Hepatocyte (in vitro differentiated cells): Measurements from ENCODE around the gene SLC6A2. TPM values are rescaled to one million over a fixed set of nuclear protein-coding genes. Genes with fewer than 3 reads are reported as not detected.

Experiments used
- DNase-seq: peaks from one replicate; pipeline ENCODE4 v3.0.0-alpha.2; 2016; ENCODE audit warnings: low spot score
- H2AFZ ChIP-seq: fragments of 200-600 bp; sonication (generic); 2 replicates; pipeline ENCODE4 v1.6.0; 2016; ENCODE audit warnings: antibody characterized with exemption, mild to moderate bottlenecking
- H3K27ac ChIP-seq: fragments of 200-600 bp; sonication (generic); 2 replicates; pipeline ENCODE4 v1.5.1; 2016; ENCODE audit warnings: mild to moderate bottlenecking
- H3K27me3 ChIP-seq: fragments of 200-600 bp; sonication (generic); 2 replicates; pipeline ENCODE4 v1.6.1; 2016
- H3K36me3 ChIP-seq: fragments of 200-600 bp; sonication (generic); replicated peaks from 2 replicates; pipeline ENCODE4 v1.5.1; 2016; ENCODE audit warnings: low read depth; ENCODE audit not compliant: insufficient read depth
- H3K4me1 ChIP-seq: fragments of 200-600 bp; sonication (generic); 2 replicates; pipeline ENCODE4 v1.5.1; 2016; ENCODE audit warnings: mild to moderate bottlenecking, moderate library complexity; ENCODE audit not compliant: insufficient read depth
- H3K4me2 ChIP-seq: fragments of 200-600 bp; sonication (generic); 2 replicates; pipeline ENCODE4 v1.6.0; 2016
- H3K4me3 ChIP-seq: fragments of 200-600 bp; sonication (generic); 2 replicates; pipeline ENCODE4 v1.5.1; 2016; ENCODE audit warnings: mild to moderate bottlenecking
- H3K79me2 ChIP-seq: fragments of 200-600 bp; sonication (generic); 2 replicates; pipeline ENCODE4 v1.6.0; 2017; ENCODE audit warnings: mild to moderate bottlenecking
- H3K9me2 ChIP-seq: fragments of 200-600 bp; sonication (generic); replicated peaks from 2 replicates; pipeline ENCODE4 v1.6.0; 2017; ENCODE audit warnings: mild to moderate bottlenecking; ENCODE audit not compliant: insufficient read depth
- H3K9me3 ChIP-seq: fragments of 200-600 bp; sonication (generic); 2 replicates; pipeline ENCODE4 v1.5.1; 2016; ENCODE audit warnings: low read depth, mild to moderate bottlenecking
- H4K20me1 ChIP-seq: fragments of 200-600 bp; sonication (generic); 2 replicates; pipeline ENCODE4 v1.6.0; 2016; ENCODE audit warnings: mild to moderate bottlenecking; ENCODE audit not compliant: insufficient read depth, poor library complexity, severe bottlenecking
- CTCF ChIP-seq: fragments of 200-600 bp; sonication (generic); IDR thresholded peaks from 2 replicates; pipeline ENCODE4 v1.5.1; 2016; ENCODE audit warnings: antibody characterized with exemption, mild to moderate bottlenecking; ENCODE audit not compliant: poor library complexity
- EZH2 ChIP-seq: fragments of 200-600 bp; sonication (generic); IDR thresholded peaks from 2 replicates; pipeline ENCODE4 v1.6.1; 2016; ENCODE audit warnings: antibody characterized with exemption, mild to moderate bottlenecking, borderline replicate concordance
- EZH2phosphoT487 ChIP-seq: fragments of 200-600 bp; sonication (generic); IDR thresholded peaks from one replicate; pipeline ENCODE4 v1.6.1; 2018; ENCODE audit warnings: antibody characterized with exemption, mild to moderate bottlenecking, low read depth, moderate library complexity; ENCODE audit not compliant: unreplicated experiment, severe bottlenecking
- WGBS: methylation state at CpG from one replicate; pipeline ENCODE4 v1.1.6; 2016; ENCODE audit warnings: low lambda C conversion rate; ENCODE audit errors: missing lambda C conversion rate; 5-methylcytosine and 5-hydroxymethylcytosine counted together
- polyA plus RNA-seq: library from polyadenylated mRNA; unstranded; fragments of >200 nt; fragmentation: Nextera tagmentation; extraction: Ambion mirVana; gene quantifications from 2 replicates; pipeline ENCODE4 v1.2.1, GENCODE V29; 2016
- total RNA-seq: library from RNA; depleted of rRNA; stranded (reverse); fragments of >200 nt; gene quantifications from 2 replicates; pipeline ENCODE4 v1.2.3, GENCODE V29; 2014

SLC6A2 gene
- total and polyA plus RNA-seq, 2 experiments from 2014 or later = 0.20 to 0.28 TPM

GRCh38 chr16:55686671-55687070, 30.9 kb downstream of the SLC6A2 start:
- H3K4me2 ChIP-seq = no peak overlapping the region
- no peak for DNase-seq
- WGBS = 89% methylated on average over 1 of the region's 1 CpG
- no peaks in the 10 kb centered on the region for H3K36me3 ChIP-seq
- no peaks in the 10 kb centered on the region for H4K20me1 ChIP-seq
- TF ChIP-seq EZH2 (no peak), EZH2phosphoT487 (no peak), CTCF (no peak)
- H3K27ac ChIP-seq = no peak overlapping the region
- H3K27me3 ChIP-seq = no peaks in the 10 kb centered on the region
- H3K79me2 ChIP-seq = no peaks in the 10 kb centered on the region
- no peaks in the 10 kb centered on the region for H3K9me2 ChIP-seq
- no peaks in the 10 kb centered on the region for H3K4me1 ChIP-seq
- no peak overlapping the region for H2AFZ ChIP-seq
- H3K4me3 ChIP-seq = no peak overlapping the region
- no peaks in the 10 kb centered on the region for H3K9me3 ChIP-seq

- no peak overlapping the region for H2AFZ ChIP-seq
- H3K79me2 ChIP-seq = no peaks in the 10 kb centered on the region
- H3K9me3 ChIP-seq = no peaks in the 10 kb centered on the region
- no peak overlapping the region for H3K4me2 ChIP-seq
- no peak for DNase-seq
- WGBS = 69% methylated on average over 2 of the region's 2 CpGs
- H3K4me1 ChIP-seq = no peaks in the 10 kb centered on the region
- no peaks in the 10 kb centered on the region for H4K20me1 ChIP-seq
- no peaks in the 10 kb centered on the region for H3K9me2 ChIP-seq
- H3K27ac ChIP-seq = no peak overlapping the region
- TF ChIP-seq EZH2 = no peak
- no peak for TF ChIP-seq CTCF
- no peak overlapping the region for H3K4me3 ChIP-seq
- H3K36me3 ChIP-seq = no peaks in the 10 kb centered on the region
- no peaks in the 10 kb centered on the region for H3K27me3 ChIP-seq
Observed at GRCh38 chr16:55687802-55688201, 32.0 kb downstream of the SLC6A2 start.

- no peaks in the 10 kb centered on the region for H3K9me3 ChIP-seq
- no peak overlapping the region for H3K4me3 ChIP-seq
- DNase-seq = no peak
- H3K36me3 ChIP-seq = no peaks in the 10 kb centered on the region
- WGBS = 57% methylated on average over 1 of the region's 1 CpG
- no peaks in the 10 kb centered on the region for H4K20me1 ChIP-seq
- H3K27me3 ChIP-seq = no peaks in the 10 kb centered on the region
- H3K79me2 ChIP-seq = no peaks in the 10 kb centered on the region
- no peak overlapping the region for H3K4me2 ChIP-seq
- no peaks in the 10 kb centered on the region for H3K4me1 ChIP-seq
- H2AFZ ChIP-seq = no peak overlapping the region
- H3K27ac ChIP-seq = no peak overlapping the region
- H3K9me2 ChIP-seq = no peaks in the 10 kb centered on the region
- TF ChIP-seq EZH2 (no peak), EZH2phosphoT487 (no peak), CTCF (no peak)
Observed at GRCh38 chr16:55690841-55691240, 35.1 kb downstream of the SLC6A2 start.

- Histone ChIP-seq H3K27me3 (no peaks in the 10 kb centered on the region), H3K9me2 (no peaks in the 10 kb centered on the region), H2AFZ (no peak overlapping the region), H3K36me3 (no peaks in the 10 kb centered on the region), H3K79me2 (no peaks in the 10 kb centered on the region), H3K4me2 (no peak overlapping the region), H3K4me3 (no peak overlapping the region), H3K4me1 (no peaks in the 10 kb centered on the region), H3K27ac (no peak overlapping the region), H3K9me3 (no peaks in the 10 kb centered on the region), H4K20me1 (no peaks in the 10 kb centered on the region)
- WGBS = 96% methylated on average over 12 of the region's 12 CpGs
- TF ChIP-seq CTCF (no peak), EZH2phosphoT487 (no peak), EZH2 (no peak)
- no peak for DNase-seq
Observed at GRCh38 chr16:55691771-55692170, 36.0 kb downstream of the SLC6A2 start.
